HG03460 (cell line): Measurements from ENCODE around the gene TRABD2B.

Experiments
- ATAC-seq: cut with Tn5 transposase; IDR thresholded peaks from one replicate; pipeline ENCODE4 v1.9.1; 2021; ENCODE audit not compliant: unreplicated experiment

Gene TRABD2B

DNA sequence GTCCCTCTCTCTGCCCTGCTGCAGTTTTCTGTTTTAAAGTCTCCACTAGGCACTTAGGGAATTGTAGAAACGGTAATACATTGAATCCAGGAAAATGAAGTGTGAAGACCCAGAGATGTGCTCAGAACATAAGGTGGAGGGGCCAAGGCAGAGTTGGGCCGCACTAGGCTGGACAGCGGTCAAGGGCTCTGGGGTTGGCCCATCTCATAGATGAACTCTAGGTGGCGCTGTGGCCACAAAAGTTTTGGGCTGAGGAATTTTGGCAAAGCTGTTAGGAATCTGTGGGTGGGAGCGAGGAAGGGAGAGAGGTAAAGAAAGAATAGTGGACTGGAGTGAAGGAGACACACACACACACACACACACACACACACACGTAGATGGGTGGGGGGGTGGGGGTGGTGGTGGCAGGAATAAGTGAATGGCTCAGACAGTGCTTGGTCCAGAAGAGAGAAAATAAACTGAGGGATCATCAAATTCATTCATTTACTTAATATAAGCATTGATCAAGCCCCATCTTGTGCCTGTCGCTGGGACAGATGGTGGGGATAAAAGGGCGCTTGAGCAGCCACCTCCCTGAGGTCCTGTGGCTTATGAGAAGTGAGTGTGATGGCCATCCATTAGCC, 258.5 kb downstream of the TRABD2B start:
- no peak for ATAC-seq

DNA sequence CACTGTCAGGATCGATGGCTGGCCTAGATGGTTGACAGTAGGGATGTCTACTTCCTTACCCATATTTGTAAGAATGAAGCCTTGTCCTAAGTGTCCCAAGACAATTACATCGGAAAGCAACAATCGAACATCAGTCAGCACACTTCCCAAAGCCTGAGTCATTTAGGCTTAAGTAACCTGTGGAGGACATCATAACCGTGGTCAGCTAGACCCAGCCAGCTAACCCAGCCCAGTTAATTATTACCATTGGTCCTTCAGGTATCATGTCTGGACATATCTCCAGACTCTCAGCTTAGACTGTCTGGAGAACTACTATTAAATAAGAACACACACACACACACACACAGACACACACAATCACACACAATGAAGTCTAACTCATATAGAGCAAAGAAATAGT, 264.7 kb downstream of the TRABD2B start:
- no peak for ATAC-seq

DNA sequence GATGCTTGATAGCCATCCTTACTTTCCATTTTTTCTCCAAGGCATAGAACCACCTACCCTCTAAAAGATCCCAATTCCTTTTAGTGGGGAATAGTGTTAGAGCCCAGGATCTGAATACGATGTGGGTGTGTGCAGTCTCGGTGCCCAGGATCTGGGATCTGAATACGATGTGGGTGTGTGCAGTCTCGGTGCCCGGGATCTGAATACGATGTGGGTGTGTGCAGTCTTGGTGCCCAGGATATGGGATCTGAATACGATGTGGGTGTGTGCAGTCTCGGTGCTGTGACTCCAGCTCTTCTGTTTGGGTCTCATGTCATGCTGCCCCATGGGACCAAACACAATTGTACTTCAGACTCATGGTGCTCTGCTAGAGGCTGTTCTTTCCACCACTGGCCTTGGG, 265.5 kb downstream of the TRABD2B start:
- ATAC-seq = no peak

DNA sequence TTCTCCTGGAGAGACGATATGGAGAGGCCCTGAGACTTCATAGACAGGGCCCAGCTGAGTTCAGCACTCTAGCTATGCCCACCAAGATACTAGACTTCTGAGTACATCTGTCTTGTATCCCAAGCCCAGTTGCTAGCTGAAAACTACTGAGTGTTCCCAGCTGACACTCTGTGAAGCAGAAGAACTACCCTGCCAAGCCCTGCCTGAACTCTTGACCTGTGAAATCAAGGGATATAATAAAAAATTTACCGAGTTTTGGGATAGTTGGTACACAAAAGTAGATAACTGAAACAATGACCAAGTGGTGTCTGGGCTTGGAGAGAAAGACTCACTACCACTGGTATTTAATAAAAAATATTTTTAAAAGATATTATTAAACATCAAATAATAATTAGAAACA, 267.5 kb downstream of the TRABD2B start:
- ATAC-seq = no peak

DNA sequence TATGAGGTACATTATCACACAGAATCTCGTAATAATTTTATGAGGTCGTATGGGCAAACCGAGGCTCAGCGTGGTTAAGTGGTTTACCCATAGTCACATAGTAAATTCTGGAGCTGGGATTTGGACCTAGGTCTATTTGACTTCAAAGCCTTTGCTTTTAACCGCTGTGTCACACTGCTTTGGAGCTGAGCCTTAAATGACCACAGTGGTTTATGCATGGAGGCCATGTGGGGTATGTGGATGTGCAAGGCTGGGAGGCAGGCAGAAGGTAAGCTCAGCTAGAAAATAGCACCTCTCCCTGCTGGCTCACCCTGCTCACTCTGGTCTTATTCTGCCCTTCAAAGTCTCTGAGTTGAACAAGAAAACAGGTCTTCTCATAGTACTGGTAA, 269.5 kb downstream of the TRABD2B start:
- ATAC-seq = no peak

DNA sequence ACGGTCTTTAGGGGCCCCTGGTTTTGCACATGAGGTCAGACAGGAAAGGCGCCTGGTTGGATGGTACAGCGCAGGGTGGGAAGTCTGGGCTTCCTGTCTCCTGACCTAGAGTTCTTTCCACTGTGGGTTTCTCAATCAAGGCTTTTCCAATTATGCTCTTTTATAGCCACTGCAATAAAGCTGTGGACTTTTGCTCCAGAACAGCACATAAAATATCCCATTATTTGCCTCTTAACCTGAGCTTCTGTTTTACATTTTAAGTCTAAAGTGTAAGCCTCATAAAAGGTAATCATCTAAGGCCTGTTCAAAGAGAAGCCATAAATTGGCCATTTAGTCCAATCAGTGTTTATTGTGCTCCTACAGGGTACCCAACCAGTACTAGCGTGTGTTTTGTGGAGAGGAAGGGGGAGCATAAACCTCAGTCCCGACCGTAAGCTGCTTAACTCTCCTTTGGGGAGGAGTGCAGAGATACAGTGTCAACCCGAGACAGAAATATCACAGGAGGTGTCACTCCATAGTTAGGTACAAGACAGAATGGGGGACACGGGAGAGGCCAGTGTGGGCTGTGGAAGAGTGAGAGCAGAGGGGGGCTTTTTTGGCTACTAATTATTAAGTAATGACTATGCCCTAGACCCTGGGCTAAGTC, 270.0 kb downstream of the TRABD2B start:
- no peak for ATAC-seq

DNA sequence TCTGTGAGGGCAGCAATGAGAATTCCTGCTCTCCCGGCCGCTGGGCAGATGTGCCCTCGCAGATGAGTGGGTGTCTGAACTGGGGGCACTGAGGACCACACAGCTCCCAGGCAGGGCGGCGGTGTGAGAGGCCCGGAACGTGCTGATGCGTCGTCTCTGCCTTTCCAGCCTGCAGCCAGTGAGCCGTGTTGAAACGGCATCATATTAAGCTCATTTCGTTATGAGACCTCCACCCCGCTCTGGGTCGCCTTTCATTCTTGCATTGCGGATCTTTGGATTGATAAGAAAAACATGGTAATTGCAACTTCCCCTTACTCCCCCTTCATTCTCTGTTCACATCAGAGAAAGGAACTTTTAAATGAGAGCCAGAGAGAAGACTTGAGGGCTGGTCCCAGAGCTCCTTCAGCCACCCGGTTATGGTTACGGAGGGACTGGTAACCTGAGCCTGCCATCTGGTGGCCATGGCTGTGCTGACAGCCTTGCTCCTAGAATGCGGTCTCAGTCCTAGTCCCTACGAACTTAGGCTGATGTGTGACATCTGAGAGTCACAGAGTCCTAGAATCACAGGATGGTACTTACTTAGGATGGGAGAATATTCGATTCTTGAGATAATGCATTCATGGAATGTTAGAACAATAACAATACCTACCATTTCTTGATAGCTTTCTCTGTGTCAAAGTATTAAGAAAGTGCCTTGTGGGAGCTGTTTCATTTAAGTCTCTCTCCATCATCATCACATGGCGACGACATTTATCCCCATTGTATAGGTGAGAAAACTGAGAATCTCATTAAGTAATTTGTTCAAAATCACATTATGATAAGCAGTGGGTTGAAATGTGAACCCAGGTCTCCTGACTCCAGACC, 271.0 kb downstream of the TRABD2B start:
- ATAC-seq = peak; percentile 89

DNA sequence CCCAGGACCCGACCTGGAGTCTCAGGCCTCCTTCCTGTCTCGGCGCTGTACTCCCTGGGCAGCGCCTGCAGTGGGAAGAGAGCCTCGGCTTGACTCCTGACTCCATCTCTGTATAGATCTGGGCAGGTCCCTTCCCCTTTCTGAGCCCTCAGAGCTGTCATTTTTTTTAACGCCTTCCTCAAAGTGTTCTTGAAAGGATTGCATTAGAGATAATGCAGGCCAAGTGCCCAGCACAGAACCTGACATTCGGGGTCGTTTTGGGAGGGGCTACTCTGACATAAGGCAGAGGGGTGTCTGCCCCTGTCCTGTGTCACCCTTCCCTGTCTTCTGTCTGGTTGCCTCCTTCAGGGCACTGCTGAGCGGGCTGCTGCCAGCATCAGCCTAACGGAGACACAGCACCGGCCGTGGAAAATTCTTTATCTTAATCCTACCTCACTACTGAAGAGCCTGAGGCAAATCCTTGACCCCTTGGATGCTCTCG, 271.6 kb downstream of the TRABD2B start:
- no peak for ATAC-seq

DNA sequence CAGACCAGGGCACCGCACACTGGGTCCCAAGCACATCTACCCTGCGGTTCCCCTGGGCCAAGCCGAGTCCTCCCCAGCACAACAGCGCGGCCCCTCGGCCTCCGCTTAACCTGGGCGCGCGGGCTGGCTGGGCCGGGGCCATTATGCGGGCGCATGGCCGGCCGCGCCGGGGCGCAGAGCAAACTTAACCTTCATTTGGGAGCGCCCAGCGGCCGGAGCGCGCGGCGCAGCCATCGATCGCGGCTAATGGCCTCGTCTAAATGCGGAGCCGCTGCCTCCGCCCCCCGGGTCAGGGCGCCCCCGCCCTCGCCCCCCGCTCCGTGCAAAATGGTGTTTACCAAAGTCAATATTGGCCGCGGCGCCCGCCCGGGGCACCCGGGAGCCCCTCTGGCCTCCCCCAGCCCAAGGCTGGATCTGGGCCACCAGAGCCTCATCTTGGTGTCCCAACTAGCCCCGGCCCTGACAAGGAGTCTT, 272.1 kb downstream of the TRABD2B start:
- no peak for ATAC-seq

DNA sequence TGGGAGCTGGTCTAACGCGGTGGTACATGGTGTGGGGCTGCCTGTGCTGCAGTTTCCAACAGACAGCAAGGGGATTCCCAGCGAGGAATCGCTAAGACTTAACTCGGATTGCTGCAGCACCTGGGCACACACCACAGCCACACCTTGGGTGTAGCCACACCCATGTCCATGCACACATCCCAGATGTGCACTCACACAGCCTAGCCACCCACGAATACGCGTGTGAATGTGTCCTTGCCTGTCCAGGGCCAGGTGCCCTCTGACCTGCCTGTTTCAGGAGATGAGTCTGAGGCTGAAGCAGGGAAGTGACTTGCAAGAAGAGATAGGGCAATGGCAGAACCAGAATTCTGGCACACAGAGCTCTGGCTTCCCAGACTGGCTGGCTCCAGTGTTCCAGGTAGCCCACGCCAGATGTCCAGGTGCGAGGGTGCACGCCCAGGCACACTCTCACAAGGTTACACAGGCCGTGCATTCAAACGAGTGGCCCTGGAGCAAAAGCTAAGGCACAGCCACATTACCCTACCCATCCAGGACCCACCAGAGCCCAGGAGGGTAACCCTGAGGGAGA, 272.7 kb downstream of the TRABD2B start:
- no peak for ATAC-seq

DNA sequence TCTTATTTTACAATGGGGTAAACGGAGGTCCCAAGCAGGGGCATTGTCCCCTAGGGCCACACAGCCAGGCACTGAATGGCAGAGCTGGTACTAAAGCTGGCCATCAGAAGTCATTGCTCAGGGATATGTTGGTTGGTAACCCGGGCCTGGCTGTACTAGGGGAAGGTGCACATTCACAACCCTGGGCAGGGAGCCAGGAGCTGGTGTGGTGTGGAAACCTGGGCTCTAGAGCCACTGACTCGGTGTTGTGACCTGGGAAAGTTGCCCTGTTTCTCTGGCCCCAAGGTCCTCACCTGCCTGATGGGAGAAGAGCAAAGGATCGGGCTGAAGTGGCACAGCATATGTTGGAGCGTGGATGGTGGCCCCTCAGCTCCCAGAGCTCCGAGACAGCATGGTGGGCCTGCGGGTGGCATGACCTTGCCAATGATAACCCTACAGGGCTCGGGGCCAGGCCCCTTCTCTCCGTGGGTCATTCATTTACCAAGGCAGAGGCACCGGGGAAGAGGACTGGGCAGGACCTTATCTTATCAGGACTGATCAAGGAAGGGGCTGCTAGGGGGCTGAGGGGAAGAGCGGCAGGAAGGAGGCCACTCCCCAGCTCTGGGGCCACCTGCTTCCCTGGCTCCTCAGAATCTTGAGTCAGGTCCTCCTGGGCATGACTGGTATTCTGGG, 274.1 kb downstream of the TRABD2B start:
- no peak for ATAC-seq

DNA sequence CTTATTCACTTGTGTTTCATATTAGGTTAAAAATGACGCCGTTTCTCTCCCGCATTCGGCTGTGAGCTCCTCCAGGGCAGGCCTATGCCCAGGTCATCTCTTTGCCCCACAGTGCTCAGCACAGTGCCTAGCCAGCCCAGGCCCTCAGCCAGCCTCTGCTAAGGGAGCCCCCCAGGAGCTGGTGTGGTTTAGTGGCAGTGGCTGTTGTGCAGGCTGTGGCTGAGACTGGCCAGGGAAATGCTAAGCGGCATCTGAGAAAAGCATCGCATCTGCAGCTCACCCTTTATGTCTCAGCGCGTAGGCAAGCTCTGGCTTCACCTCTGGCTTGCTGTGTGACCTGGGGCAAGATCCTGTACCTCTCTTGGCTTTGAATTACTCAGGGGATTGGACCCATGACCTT, 275.1 kb downstream of the TRABD2B start:
- no peak for ATAC-seq

DNA sequence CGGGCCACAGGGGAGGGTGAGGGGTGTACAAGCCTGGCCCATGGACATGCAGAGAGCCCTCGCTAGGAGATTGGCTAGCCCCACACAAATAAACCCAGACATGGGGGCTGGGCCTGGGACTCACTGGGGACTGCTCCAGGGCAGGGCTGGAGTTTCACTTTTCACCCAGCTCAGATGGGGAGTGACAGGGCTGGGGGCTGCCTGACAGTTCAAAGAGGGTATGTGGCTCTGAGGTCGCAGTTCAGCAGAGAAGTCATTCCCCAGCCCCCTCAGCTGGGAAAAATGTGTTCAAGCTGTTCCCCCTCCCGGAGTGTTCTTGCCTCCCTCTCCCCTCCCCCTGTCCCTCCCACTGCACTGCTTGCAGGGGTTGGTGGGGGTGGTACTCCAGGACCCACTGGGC, 277.1 kb downstream of the TRABD2B start:
- ATAC-seq = no peak

DNA sequence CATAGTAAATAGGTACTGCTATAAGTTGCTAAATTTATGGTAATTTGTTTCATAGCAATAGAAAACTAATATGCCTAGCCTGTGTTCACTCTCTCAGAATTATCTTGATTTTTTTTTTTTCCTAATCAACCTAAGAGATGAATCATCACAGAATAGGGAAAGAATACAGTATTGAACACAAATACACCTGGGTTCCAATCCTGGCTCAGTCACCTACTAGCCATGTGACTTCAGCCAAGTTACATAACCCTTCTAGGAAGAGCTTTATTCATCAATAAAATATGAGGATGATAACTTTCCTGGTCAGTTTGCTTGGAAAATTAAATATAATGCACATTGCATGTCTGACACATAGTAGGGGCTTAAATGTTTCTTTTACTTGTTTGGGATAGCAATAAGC, 279.8 kb downstream of the TRABD2B start:
- ATAC-seq = no peak

DNA sequence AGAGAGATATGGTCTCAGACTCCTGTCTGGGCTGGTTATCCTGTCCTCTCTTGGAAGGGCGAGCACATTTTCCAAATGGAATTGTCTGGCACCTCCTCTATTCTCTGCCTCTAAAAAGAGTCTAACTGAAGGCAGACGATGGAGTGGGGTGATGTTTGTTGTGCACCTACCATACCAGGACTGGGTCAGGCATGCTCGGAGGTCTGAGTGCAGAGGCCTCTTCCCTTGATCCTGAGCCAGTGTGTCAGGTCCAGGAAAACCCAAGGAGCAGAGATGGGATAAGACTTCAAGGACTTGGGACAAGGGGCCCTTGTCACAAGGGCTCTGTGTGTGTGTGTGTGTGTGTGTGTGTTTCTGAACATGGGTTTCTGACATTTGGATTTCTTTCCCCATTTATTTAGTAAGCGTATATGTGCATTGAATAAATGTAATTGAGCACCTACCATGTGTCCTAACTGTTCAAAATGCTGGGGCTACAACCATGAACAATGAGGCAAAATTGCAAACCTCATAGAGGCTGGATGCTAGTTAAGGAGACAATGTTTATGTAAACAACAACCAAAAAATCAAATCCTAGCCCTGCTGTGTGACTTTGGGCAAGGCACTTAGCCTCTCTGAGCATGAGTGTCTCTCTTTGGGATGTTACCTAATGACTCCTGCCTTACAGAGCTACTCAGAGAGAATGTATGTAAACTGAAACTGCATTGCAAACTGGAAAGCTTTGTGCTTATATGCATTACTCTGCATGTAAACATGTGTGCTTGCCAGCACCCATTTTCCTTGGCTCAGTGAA, 283.0 kb downstream of the TRABD2B start:
- ATAC-seq = no peak

DNA sequence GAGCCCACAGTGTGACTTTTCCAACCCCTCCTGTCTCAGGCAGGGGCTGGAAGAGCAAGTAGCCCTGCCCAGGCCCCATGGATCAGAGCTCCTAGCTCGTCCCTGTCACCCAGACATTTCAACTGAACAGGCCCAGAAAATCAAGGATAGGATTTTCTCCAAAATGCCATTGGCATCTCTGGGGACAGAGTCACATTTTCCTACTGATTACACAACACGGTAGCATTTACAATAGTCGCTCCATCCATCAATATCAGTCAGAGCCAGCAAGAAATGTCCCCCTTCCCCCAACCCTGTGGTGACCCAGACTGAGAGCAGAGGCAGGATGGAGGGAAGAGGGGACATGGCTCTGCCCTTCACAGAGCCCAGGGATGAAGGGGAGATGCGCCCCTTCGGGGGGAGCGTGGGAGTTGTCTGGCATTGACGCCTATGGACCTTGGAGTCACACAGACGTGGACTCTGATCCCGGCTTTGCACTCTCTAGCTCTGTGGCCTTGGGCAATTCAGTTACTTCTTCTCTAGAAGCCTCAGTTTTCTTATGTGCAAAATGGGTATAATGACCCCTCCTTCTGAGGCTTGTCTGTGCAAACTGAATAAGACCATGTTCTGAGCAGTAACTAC, 283.7 kb downstream of the TRABD2B start:
- ATAC-seq = no peak

DNA sequence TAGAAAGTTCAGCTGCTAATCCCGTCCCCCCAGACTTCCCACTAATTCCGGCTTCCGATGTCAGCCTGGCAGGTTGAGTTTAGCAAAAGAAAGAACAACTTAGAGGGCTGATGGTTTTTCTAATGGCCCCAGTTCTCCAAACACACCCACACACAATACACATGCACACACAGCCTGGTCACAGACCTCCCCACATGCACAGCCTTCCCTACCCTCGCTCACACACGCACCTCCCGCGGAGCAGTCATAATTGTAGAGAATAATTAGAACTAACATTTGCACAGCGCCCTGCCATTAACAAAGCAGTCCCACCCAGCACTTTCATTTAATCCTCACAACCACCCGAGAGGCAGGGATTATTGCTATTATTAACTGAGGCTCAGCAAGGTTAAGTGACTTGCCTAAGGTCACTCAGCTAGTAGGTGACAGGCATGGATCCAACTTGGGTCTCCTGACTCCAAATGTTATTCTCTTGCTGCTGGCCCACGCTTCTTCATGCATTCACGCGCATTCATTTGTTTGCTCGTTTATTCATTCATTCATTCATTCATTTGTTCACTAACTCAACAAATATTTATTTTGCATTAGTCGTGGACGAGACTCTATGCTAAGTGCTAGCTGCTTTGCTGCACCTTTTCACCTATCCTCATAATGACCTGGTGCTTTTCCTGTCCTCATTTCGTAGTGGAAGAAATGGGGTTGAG, 284.4 kb downstream of the TRABD2B start:
- no peak for ATAC-seq

DNA sequence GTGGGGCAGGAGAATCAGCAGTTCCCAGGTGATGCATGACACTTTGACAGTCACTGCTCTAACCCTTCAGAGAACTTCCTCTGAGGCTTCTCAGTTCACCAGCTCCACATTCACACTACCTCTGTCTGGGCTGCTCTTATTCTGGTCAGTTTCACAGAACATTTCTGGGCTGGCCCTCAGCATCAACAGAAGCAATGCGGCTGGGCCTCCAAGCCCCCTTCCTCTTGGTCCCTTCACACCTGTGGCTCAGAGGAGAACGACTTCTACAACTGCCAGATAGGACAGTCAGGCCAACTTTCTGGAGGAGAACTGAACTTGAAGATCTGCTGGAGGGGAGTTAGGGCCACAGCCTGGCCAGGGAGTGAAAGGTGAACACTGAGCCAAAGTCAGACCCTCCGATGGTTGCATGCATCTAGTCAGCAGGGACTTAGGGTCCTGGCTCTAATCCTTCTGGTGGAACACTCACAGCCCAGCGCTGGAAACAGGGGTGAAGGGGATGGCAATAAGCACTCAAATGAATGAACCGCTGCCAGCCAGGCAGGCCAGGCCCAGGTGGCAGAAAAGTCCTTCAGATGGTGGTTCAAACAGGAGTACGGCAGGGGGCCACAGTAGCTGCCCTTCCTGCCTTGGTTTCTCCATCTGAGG, 285.2 kb downstream of the TRABD2B start:
- ATAC-seq = no peak
